Fibroblast of skin of right quadriceps (primary cell): Measurements from ENCODE around the gene ICA1L.

Experiments
- DNase-seq: peaks from one replicate; pipeline ENCODE4 v3.0.0-alpha.2; 2013

Gene ICA1L

DNA sequence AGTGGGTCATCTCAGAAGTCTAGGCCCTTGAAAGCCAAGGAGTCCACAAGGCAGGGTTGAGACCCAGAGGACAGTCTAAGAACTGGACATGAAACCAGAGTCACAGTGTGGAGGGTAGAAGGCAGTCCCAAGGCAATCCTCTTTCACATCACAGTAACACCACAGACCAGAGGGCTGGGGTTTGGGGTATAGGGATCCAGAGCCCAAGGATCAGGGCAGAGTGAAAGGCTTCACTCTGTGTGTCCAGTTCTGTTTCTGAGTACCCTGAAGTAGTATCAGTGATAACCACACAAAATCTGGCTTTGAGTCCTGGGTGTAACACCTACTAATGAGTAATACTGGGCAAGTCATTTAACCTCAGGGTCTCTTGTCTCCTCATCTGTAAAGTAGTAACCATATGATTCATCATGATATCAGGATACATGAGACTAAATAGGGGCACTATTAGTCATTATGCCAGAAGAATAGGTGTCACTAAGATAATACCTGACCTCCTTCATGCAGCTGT lies 91.0 kb downstream of the ICA1L start:
- DNase-seq: peak; percentile 44

DNA sequence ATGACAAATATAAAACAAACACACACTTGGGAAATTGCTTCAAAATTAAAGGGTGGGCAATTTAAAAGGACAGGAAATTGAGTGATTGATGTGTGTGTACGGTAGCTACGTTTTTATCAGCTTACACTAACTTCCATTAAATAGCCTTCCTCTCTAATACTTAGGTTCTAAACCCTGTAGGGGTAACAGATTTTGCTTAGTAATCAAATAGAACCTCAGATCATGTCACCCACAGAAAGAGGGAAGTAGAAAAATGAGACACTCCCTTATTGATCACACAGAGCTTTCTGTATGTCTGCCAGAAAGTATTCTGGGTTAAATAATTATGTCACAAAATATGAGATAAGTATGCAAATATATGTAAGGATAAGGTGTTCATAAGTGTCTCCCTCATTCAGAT lies 93.3 kb downstream of the ICA1L start:
- no peak for DNase-seq

DNA sequence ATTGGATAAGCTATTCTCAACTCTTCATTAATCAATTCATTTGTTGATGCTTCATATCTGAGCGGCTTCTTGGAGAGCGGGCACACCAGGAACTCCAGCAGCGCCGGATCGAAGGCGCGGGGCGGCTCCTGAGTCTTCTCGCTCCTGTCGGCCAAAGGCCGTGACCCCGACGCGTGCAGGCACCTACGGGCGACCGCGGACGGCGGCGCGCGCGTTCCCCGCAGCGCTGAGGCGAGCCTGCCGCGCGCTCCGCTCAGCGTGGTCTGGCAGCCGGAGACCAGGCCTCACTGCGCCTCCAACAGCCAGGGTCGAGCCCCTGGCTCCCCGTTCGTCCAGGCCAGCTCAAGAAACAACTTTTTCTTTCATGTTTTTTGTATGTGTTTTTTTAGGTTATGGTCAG lies 97.5 kb downstream of the ICA1L start:
- no peak for DNase-seq

DNA sequence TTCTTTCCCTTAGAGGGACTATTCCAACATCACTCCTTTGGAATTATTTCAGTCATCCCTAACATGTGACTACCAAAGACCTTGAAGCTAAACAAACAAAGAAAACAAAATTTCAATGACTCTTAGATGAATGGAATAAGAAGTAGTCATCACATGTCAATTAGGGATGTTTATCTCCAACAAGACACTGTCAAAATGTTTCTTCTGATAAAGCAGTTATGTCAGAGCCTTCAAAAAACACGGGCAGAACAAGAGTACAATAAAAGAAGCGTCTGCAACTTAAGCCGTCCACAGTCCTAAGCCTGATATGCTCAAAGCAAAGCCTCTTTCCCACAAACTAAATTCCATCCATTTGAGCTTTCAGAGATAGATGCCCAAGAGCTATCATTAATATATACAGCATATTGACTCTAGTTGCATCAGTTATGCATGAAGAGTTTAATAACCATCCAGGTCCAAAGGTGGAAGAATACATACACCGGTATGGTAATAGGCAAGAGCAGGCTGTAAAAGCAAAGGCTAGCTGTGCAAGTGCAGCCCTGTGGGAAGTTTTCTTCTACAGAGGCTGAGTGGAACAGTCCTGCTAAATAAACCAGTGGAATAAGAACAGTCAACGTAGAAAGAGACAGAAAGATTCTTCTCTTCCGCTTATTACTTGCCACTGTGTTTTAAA lies 98.1 kb downstream of the ICA1L start:
- no peak for DNase-seq

DNA sequence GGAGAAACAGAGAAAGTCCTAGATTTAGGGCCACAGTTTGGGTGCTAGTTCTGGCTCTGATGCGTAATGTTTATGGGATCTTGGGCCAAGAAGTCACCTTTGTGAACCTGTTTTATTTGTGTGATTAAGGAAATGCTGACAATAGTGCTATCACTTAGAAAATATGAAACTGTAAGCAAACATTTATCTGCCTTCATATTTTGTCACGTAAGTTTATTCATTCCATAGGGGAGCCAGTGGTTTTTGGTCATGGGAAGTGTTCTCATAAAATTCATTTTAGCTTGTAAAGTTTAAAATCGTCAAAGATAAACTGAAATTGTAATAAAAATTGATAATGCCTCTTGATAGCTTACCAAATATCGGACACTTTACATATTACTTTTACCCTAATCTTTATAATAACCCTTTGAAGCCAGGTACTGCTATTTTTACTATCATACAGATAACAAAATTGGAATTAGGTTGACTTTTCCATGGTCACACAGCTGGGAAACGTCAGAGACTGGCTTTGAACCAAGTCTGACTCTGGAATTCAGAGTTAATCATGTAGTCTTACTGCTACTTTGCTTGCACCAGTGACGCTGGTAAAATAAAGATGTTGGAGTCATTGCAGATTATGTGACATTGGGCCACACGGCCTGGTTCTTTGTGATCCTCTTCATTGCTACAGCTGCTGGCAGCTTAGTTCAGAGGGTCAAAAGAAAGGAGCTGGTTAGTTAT lies 99.7 kb downstream of the ICA1L start:
- DNase-seq: peak; percentile 11

DNA sequence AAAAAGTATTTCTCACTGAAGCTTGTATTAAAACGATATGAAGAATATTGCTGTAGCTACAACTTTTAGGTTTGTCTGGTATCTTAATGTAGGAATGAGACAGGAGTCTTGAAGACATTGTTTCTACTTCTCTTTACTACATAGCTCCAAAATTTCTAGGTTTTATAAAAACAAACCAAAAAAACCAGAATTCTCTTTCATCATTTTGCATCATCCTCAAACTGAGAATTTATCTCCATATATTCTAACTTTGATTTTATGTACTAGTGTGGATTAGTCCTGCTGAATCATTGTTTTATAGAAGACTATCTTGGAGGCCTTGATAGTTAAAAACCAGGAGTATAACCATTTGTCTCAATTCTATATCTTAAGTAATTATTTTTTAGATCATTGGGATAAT lies 100.2 kb downstream of the ICA1L start:
- DNase-seq: no peak

DNA sequence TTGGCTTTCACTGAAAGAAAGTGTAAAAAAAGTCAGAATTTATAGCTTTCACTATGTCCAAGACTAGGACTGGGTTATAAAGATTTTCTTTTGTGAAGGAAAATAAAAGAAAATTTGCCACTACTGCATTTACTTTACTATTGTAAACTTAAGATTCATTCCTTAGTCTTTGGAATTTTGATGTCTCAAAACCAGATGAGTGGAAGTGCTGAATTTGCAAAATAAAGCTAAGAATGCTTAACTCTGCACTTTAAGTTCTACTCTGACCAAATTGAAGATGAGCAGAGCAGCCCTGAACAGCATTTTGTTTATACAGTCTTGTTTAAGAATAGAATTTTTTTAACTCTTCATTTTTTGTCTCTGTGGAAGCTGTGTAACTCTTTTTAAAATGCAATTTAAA lies 102.4 kb downstream of the ICA1L start:
- DNase-seq: no peak

DNA sequence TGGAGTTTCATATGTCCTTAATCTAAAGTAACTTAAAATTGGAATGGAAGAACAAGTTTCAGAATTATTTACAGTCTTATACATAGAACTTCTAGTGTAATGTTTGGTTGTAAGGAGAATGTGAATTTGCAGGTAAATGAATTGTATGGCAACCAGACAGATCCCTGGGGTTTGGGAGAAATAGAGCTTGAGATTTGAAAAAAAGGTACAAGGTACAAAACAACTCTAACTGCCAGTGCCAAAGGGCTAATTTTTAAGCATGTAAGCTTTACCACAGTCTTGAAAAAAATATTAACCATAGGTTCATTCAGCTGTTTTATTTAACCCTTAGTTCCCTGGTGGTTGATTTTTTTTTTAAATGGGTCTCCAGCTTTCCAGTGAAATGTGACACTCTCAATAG lies 103.3 kb downstream of the ICA1L start:
- DNase-seq: no peak

DNA sequence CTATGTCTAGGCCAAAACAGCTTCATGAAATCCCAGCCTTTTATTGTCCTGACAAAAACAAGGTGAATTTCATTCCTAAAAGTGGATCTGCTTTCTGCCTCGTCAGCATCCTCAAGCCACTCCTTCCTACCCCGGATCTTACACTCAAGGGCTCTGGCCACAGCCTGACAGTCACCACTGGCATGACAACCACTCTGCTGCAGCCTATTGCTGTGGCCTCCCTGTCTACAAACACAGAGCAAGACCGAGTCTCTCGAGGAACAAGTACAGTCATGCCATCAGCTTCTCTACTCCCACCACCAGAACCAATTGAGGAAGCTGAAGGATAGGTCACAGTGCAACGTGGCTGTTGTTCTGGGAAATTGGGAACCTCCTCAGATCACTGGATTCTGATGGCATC lies 106.1 kb downstream of the ICA1L start:
- no peak for DNase-seq

DNA sequence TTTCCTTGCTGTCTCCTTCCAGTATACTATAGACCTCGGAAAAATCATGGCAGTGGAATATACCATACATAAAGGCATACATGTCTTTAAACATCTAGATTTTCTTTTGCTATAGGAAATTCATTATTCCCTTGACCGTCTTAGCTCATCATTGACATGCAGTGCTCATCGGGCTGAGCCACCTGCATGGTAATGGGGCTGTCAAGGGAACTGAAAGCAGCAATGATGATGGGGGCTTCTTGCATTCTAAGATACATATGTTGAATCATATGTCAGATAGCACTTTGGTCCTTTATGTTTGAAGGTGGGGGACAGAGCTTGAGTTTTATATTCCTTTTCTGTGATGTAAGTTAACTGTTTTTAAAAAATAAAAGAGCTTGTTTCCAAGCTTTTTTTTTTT lies 106.6 kb downstream of the ICA1L start:
- no peak for DNase-seq

DNA sequence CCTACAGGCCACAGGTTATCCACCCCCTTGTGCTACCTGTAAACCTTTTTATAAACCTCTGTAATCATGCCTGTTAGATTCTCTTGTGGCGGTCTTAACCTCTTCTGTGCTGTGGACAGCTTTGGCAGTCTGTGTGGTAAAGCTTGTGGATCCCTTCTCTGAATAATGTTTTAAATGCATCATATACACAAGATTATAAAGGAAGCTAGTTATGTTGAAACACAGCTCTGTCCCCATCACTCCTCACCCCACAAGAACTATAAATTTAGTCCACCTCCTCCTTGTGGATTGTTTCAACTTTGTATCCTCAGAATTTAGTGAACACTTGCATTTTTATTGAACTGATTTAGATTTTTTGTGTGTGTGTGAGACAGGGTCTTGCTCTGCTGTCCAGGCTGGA lies 107.7 kb downstream of the ICA1L start:
- no peak for DNase-seq

DNA sequence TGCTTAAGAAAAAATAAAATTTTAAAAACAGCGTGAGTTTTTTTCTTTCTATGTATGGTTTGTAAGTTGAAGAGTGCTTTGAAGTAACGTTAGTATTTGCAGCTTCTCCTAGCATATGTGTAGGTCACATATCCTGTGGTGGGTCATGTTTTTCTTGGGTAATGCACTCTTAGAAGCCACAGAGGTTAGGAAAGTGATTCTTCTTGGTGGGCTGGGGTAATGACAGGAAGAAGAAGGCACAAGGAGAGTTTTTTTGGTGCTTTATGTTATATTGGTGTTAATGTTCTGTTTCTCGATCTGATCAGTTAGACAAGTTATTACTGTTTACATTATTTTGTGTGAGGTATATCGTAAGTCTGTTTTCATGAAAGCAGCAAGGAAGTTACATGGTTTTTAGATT lies 109.0 kb downstream of the ICA1L start:
- DNase-seq: no peak

DNA sequence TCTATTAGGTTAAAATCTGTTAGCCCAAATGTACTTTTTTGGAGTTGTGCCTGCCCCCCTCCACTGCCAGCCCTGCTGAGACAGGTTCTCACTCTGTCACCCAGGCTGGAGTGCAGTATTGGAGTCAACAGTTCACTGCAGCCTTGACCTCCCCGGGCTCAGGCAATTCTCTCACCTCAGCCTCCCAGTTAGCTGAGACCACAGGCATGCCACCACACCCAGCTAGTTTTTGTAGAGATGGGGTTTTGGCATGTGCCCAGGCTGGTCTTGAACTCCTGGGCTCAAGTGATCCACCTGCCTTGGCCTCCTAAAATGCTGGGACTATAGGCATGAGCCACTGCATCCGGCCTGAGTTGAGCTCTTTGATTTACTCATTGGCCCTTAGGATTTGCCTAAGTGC lies 110.7 kb downstream of the ICA1L start:
- no peak for DNase-seq

DNA sequence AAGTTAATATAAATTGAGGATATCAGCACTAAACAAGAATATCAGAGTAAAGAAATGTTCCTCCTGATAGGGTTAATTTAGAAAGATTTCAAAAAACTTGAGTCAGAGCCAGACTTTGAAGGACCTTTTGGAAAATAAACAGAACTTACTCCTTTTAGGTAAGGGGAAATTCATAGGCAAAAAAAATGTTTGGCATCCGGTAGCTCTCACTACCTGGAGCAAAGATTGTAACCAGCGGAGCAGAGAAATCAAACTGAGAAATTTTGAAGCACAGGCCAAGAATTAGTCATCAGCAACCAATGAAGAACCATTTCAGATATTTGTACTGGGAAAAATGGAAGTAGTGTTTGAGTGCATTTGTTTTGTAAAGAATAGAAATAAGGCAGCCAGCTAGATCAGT lies 113.0 kb downstream of the ICA1L start:
- no peak for DNase-seq

DNA sequence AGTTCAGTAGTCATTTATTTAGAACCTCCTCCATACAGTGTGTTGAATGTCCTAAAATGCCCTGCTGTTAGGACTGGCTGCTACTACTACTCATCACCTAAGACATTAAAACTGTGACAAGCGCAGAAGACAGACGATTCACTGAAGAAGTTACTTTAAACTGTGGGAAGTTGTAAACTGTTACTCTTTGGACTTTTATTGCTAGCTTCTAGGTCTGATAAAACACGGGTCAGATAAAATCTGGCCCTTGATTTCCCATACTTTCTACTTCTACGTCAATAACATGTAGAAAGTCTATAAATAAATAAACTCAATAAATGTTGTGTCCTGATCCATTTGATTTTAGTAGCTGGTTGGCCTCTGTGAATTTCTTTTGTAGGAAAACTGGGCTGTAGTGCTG lies 113.4 kb downstream of the ICA1L start:
- no peak for DNase-seq

DNA sequence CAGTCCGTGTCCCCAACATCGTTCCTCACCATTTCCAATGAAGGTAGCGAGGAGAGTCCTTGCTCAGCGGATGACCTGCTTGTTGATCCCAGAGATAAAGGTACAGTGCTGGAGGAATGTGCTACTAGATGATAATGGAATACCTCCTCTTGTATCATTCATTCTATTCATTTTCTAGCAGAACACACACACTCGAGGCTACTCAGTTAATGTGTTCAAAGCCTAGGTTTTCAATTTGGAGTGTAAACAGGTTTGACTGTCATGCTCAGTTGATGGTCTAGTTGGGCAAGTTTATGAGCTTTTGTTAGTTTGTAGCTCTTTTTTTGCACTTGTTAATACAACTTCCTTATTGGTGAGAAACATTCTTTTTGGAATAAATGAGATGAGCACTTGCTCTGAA lies 114.2 kb downstream of the ICA1L start:
- no peak for DNase-seq

DNA sequence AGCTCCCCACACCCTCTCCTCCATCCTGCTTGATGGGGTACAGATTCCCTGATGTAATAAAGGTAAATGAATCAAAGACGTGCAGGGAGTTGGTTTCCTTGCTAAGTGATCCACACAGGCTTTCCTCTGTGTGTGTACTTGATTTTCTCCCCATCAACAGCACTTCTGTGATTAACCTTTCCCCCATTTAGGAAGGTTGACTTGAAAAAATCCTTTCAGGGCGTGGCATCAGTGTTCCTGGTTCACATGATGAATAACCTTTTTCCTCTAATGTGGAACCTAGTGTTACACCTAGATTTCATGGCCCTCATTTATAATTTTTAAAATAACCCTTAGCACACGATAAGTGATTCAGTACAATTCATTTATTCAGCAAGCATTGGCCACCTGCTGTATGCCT lies 115.0 kb downstream of the ICA1L start:
- no peak for DNase-seq

DNA sequence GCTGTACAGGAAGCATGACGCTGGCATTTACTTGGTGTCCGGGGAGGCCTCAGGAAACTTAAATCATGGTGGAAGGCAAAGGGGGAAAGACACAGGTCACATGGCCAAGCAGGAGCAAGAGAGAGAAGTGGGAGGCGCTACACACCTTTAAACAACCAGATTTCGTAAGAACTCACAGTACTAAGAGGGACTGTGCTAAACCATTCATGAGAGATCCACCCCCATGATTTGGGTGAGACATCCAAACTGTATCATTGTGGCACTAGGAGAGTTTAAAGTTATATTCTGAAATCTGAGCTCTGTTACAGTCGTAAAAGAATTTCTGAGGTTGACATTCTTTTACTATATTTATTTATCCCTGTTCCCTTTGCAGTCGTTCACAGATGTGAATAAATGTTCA lies 116.6 kb downstream of the ICA1L start:
- DNase-seq: no peak

DNA sequence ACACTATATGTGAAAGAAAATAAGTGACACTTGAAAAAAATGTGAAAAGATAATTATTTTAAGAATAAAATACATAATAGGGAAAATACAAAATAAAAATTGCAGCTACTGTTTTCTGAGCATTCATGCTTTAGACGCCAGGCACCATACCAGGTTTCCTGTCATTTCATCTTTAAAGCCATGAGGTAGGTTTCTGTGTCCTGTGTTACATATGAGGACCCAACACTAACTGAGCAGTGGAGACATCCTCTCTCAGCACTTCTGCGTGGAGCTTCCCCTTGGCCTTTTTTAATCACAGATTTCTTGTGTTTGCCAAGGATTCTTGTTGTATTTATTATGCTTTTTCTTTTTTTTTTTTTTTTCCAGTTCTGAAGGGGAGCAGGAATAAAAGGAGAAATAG lies 119.5 kb downstream of the ICA1L start:
- no peak for DNase-seq

DNA sequence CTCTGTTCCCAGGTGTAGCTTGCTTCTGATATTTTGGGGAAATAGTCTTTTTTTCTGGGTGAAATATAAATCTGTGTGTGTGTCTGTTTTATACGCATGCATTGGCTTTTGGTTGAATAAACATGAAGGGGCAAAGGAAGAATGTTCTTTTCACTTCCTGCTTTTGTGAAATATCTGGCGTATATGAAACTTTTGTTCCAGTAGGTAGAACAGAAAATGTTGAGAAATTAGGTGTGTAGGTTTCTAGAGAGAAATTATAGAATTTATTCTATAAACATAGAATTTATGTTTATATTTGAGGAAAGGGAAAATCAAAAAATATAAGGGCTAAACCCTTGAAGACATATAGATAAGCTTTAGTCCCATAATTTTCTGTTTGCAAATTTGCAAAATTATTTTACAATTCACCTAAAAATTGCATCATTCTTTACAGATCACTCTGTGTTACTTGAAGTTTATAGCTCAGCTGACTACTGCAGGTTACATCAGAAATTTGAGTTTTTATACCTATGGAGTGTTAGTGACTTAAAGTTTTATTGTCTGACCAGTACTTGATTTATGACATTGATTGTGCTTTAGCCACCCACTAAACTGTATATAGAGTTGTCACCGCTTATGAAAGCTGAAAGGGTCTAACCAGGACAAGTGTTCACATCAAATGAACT lies 120.7 kb downstream of the ICA1L start:
- DNase-seq: no peak

DNA sequence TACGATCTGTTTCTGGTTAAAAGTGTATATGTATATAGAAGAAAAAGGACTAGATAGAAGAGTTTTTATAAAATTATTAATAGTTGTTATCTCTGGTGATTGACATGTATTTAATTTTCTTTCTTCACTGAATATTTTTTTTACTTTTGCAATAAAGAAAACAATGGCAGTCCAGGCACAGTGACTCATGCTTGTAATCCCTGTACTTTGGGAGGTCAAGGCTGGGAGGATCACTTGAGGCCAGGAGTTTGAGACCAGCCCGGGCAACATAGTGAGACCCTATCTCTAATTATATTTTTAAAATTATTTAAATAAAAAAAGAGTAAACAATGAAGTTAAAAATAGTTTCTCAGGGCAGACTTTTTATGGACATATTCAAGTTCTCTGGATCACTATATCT lies 122.1 kb downstream of the ICA1L start:
- no peak for DNase-seq

DNA sequence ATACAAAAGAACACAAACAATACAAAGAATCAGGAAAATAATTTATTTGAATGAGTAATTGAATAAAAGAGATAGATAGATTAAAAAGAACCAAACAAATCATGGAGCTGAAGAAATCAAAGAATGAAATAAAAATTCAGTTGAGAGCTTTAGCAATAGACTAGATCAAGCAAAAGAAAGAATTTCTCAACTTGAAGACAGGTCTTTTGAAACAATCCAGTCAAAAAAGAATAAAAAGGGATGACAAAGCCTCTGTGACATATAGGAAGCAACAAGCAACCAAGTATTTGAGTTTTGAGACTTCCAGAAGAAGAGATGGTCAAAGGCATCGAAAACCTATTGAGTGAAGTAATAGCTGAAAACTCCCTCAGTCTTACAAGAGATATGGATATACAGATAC lies 128.0 kb downstream of the ICA1L start:
- DNase-seq: no peak

DNA sequence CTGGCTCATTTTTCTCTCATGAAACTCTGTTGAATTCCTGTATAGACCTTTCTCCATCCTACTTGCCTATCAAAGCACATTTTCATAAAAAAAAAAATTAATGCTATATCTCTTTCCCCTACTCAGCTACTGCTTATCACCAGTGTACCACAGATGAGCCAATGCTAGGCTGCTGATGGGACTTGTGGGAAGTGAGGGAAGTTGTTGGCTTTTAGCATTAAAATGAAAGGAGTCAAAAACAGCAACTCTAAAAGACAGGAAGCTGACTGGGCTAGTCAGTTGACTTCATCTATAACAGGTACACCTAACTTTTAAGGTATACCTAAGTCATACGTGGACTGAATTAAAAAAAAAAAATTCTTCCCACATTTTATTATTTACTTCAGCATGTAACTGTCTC lies 134.7 kb downstream of the ICA1L start:
- DNase-seq: no peak

DNA sequence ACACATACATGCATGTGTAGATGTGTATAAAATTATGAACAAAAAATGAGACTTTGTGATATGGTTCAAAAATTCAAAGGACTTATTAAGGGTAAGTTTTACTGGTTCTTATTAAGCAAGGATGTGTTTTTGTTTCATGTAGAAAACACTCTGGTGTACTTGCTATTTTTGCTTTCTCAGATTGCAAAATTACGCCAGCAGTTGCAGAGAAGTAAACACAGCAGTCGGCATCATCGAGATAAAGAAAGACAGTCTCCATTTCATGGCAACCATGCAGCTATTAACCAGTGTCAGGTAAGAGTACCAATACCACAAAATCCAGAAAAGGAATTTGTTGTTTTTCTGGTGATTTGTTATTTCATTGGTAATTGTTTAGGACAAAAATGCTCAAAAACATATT lies 145.5 kb downstream of the ICA1L start:
- no peak for DNase-seq
